Eye (tissue), 1 donor: ENCODE data around the gene ERC2.

Experiments
- DNase-seq: peaks from one replicate; pipeline ENCODE4 v3.0.0-alpha.2; 2015

The ERC2 gene

GRCh38 chr3:55724821-55725220 is 743.4 kb downstream of the ERC2 start:
- peak; percentile 43 for DNase-seq

DNA sequence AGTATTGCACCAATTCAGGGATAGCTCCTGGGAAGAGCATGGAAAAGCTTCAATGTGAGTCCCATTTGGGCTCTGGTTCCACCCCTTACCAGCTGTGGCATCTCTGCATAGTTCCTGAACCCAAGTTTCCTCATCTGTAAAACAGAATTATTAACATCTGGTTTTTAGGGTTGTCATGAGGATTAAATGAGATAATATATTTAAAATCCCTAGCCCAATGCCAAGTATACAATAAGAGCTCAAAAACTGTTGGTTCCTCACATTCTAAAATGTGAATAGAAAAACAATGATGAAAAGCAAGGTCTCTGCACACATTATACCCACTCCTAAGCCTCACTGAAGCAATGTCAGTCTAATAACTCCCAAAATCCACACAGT is 743.9 kb downstream of the ERC2 start:
- DNase-seq, result no peak

DNA sequence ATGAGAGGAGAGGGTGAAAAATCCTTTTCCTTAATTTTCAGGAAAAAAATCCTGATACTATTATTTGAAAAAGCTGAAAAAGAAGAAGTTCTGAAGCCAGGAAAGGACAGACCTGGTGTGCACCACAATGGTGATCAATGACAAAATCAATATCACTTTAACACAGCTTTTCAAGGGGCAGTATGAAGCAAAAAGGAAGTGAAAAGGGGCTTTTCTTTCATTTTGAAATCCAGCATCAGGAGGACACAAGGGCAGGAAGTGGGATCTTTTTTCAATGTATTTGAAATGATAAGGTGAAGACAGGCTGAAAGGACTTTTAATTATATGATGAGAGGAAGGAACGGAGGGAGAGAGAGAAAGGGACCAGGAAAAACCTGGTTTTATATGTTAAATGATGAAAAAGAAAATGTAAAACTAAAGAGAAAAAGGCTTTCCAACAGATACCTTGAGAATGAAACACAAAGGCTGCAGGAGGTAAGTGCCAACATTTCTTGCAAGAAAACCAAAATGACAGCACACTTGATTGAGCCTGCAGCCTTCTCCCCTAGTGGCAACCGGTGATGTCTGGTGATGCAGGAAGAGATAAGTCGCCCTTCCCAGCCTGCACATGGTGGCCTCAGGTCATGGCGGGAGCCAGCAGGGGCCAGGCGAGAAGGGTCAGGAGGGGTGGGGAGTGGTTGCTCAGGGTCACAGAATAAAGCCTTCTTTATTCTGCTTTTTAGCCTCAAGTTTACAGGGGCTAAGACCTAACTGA is 744.4 kb downstream of the ERC2 start:
- no peak for DNase-seq

- DNase-seq, result peak; percentile 42
These were observed 746.4 kb downstream of the ERC2 start for GRCh38 chr3:55721716-55722484.

DNA sequence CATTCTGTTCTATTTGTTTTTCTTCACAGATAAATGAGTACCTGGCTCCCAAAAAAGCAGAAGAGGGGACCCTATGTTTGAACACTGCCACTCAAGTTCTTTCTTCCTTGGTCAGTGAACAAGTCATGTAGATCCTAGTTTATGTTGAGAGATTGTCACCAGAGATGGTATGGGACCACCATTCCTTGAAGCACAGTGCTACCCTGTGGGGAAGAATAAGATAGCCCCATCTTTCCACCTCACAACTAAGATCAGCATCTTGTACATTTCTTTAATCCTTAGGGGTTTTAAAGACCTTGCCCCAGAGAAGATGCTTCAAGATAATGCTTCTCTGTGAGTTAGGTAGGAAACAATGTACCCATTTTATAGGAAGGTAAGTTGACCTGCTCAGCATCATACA is 747.7 kb downstream of the ERC2 start:
- no peak for DNase-seq

DNA sequence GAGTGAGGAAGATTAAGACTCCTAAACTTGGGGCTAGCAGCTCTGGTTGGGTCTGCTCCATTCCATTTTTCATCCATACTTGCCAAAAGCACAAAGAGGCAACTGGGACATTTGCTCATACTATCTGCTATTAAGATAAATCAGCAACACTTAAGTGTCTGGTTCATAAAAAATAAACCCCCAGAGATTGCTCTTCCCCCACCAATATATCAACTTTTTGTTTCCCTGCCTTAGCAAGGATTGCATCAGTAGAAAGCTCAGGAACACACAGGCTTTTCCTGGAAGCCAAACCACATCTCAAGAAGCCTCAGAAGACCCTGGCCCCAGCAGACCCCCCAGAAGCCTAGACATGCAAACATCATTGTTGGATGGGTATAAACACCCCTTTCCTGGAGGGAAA is 748.8 kb downstream of the ERC2 start:
- DNase-seq, result no peak

DNA sequence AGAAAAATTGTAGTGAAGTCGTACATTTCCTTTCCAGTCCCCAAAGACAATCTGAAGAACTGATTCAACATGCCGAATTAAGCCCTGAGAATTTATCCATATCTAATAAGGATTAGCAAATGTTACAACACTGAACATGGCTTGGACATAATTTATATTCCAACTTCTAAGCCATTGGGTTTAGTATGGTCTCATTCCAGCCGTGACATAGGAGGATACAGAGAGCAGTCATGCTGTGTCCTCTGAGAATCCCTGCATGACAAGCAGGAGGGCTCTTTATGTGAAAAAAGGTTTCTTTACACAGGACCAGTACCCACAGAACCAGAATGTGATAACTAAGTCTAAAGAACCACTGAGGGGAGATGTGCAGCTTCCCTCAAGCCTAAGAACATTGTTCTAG is 749.3 kb downstream of the ERC2 start:
- DNase-seq, result no peak

DNA sequence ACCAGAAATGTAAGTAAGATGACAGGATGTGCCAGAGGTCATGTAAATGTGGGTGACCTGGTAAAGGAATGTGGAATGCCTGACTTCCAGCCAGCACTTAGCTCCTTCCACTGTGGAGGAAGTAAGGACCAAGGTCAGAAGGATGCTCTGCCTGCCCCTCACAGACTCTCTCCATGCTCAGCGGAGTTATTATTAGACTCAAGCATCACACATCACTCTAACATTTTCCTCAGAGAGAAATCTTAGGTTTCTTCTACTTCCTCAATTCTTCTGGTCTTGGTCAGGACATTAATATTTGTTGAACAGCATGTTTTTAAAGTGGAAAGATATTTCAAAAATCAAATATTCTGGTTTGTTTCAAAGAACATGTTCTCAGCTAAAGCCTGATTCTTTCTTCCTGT is 749.7 kb downstream of the ERC2 start:
- DNase-seq, result peak; percentile 32

DNA sequence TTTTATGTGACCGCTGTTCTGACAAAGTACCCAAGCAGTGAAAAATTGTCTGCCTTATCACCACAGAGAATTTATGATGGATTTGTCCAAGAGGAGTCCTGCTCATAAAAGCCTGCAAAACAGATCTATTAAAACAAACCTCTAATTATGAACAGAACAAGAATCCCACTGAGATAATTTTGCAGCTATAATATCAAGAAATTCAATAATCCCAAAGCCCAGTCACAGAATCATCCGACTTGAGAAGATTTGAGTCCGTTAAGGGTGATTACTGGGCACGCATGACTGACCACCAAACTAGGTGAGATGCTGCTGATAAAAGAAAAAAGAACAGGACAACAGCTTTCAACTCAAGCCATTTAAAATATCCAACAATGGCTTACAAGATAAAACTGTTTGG is 750.2 kb downstream of the ERC2 start:
- peak; percentile 27 for DNase-seq

- DNase-seq, result no peak
These were observed 750.8 kb downstream of the ERC2 start for GRCh38 chr3:55717481-55717880.

DNA sequence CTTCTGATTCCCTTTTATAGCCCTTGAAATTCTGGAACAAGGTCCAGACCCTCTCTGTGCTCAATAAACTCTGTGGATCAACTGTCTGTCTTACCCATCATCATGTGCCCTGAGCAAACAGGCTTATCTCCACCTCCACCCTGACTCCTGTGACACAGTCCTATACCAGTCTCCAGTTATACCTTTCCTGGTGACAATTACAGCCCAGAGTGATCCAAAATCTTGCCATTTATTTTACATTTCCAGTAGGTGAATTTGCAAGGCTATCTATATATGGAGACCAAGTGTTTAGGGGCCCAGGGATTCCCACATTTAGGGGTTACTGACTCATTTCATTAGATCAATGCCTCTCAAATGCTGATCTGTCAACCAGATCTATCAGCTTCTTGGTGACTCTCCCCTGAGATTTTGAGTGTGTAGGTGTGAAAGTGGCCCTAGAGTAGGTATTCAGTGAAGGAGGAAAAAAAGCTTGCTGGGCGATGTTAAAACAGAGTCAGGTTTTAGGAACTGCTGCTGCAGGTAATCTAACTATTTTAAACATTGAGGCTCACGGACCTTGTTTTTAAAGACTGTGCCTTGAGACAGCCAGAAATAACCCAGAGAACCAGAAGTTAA is 751.5 kb downstream of the ERC2 start:
- no peak for DNase-seq

GRCh38 chr3:55716044-55716443 is 752.2 kb downstream of the ERC2 start:
- no peak for DNase-seq

GRCh38 chr3:55714057-55714456 is 754.2 kb downstream of the ERC2 start:
- DNase-seq, result no peak

- no peak for DNase-seq
These were observed 756.6 kb downstream of the ERC2 start for GRCh38 chr3:55711646-55712045.

- DNase-seq, result no peak
These were observed 758.8 kb downstream of the ERC2 start for GRCh38 chr3:55709411-55710012.

DNA sequence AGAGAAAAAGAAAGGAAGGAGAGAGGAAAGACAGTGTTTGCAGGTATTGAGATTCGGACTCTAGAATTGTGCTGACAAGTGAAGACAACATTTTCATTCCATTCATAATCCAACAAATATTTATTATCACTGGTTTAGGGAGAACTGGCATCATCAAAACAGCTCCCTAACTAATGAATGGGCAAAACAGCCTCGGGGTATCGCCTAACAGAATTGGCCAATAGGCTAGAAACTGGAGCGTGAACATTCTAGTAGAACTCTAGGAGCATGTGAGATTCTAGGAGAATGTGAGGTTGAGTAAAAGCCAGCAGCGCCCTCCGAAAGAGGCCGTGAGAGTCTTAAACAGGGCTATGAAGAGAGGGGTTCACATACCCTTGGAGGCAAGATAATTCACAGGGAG is 759.3 kb downstream of the ERC2 start:
- DNase-seq, result no peak

DNA sequence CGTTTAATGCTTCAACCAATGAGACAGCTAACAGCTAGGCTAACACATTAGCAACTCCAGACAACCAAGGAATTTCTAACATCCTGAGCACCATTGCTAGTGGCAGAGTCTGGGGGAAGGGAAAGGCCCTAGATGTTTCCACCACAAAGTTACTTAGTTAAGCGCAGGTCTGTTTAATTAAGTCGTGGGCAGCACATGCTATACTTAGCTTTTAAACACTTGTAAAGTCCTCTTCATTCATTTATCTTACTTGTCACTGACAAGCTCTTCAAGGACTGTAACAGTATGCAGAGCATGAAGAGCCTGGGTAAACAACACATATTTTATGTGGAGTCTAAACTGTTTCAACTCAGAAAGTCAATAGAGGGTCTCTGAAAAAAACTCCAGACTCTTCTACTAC is 760.0 kb downstream of the ERC2 start:
- no peak for DNase-seq

DNA sequence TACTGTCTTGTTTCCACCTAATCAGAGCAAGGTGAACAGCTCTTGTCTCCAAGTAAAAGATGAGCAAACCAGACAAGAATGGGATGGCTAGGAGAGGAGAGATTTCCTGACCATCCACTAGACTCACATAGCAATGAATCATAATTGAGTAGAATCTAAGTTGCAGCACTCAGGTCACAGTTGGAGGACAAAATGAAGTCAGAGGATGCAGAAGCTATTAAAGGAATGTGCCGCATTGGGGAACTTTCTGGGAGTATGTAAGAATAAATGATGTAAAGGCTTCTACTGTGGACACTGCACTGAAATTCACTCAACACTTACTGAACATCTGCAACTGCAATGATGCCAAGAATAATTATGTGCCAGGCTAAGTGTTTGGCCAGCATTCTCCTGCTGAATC is 763.7 kb downstream of the ERC2 start:
- DNase-seq, result no peak

DNA sequence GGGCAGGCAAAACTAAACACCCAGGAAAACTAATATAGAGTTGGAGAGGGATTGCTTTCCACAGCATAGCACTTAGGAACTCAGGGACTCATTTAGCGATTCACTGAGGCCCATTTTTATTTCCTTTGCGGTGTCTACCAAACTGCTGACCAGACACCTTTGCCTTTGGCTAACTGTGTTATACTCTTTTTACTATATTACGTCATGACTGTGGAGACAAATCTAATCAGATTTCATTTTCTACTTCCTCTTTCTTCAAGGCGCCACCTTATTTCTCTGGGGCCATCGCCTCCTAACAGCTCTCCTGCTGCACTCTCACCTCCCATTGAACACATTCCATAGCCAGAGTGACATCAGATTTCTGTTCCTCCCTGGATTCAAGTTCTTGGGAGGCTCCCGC is 765.4 kb downstream of the ERC2 start:
- no peak for DNase-seq

- DNase-seq, result no peak
These were observed 766.3 kb downstream of the ERC2 start for GRCh38 chr3:55701997-55702396.

DNA sequence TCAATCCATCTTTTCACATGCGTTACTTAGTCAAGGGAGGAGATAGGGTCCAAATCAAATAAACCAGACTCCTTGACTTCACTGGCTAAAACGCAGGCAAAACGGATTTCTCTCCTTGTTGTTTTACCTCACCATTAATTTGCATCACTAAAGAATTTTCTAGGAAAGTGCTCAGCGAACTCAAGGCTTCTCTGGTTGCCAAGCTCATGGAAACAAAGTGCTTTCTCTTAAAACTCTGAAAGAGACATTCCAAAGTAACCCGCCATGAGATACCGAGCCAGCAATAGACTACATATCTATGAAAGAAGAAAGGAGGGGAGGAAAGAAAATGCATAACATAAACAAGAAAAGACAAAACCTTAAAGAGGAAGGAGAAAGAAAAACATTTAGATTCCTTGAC is 769.4 kb downstream of the ERC2 start:
- DNase-seq, result no peak

GRCh38 chr3:55697177-55697865 is 770.9 kb downstream of the ERC2 start:
- DNase-seq, result no peak

- peak; percentile 49 for DNase-seq
These were observed 775.2 kb downstream of the ERC2 start for GRCh38 chr3:55692957-55693558.
